Mesodermal cell (in vitro differentiated cells): ENCODE results near the gene GPR137B.

Source experiments
- H3K27ac ChIP-seq: 2 replicates; pipeline ENCODE4 v1.7.0; 2013; ENCODE audit warnings: mild to moderate bottlenecking, low read depth, low read length, moderate library complexity; ENCODE audit not compliant: severe bottlenecking
- H3K36me3 ChIP-seq: 2 replicates; pipeline ENCODE4 v1.7.1; 2013; ENCODE audit warnings: mild to moderate bottlenecking, low read length, moderate library complexity; ENCODE audit not compliant: control insufficient read depth, insufficient read depth
- H3K4me1 ChIP-seq: one replicate; pipeline ENCODE4 v1.7.1; 2013; ENCODE audit warnings: mild to moderate bottlenecking, low read length; ENCODE audit not compliant: insufficient read depth, control insufficient read depth, poor library complexity, severe bottlenecking
- H3K4me3 ChIP-seq: 2 replicates; pipeline ENCODE4 v1.7.0; 2013; ENCODE audit warnings: low read length, control low read depth, mild to moderate bottlenecking; ENCODE audit not compliant: insufficient read depth, poor library complexity, severe bottlenecking; ENCODE audit errors: extremely low read depth
- H3K9me3 ChIP-seq: 2 replicates; pipeline ENCODE4 v1.7.1; 2013; ENCODE audit warnings: mild to moderate bottlenecking, low read length, moderate library complexity; ENCODE audit not compliant: control insufficient read depth
- WGBS, 2 experiments: methylation state at CpG; one replicate each; pipeline ENCODE4 v1.1.5; 2013; ENCODE audit warnings: missing lambda C conversion rate in 2 of 2; ENCODE audit not compliant: insufficient coverage in 2 of 2; 5-methylcytosine and 5-hydroxymethylcytosine counted together

The GPR137B gene

DNA sequence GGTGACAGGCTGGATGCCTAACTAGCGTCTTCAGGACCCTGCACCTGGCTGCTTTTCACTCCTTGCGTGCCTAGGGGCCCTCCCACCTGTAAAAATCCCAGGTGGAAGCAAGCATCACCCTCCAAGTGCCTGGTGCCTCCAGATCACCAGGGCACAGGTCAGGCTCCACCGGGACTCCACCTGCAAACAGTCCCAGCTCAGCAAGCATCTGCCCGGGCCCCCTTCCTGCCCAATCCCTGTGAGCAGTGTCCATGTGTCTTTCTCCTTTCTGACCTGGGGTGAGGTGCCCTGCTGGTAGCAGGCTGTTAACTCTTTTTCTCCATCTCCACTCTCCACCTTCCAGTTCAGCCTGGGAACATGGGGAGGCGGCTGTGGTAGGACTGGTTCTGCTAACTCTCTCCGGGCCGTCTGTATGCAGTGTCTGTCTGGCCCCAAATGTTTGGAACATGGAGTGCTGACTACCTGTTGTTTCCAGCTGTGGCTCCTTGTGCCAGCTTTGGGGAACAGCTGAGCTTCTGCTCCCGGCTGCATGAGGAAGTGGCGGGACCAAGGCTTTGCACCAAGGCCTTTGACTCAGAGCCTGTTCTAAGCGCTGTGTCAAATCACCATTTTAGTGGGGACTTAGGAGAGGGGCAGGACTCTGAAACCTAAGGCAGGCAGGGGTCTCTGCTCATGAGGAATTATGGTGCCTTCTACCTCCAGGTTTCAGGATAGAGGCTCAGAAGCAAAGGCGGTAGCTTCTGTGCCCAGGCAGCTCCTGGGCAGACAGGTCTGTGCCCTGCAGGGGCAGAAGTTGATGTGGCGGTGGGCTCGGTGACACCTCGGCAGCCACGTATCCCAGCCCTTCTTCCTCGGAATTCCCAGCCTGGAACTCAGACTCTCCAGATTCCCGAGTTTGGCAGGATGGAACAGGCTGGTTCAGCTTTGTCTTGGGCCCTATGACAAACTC, 5.5 kb downstream of the GPR137B start:
- 90 to 92% methylated on average over 17 of the region's 17 CpGs for WGBS, 2 experiments
- H3K36me3 ChIP-seq, result no peaks in the 10 kb centered on the region
- H3K4me3 ChIP-seq, result no peak overlapping the region
- no peak overlapping the region for H3K27ac ChIP-seq
- H3K9me3 ChIP-seq, result no peaks in the 10 kb centered on the region
- H3K4me1 ChIP-seq, result peaks cover 8% of the 10 kb centered on the region

DNA sequence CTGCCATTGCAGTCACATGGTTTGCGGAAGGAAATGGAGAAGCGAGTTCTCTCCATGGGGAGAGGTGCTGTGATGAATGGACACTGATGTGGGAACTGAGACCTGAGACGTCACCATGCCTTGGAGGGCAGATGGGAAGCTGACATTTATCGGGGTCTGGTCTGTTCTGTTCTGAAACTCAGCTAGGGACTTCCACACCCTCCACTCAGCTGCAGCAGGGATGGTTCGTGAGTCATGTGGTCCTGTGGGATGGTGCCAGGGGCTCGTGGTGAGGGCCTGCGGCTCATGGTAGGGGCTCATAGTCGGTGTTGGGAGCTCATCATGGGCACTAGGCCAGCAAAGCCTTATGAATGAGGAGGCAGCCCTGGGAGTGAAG, 6.1 kb downstream of the GPR137B start:
- H3K36me3 ChIP-seq, result no peaks in the 10 kb centered on the region
- H3K4me1 ChIP-seq, result peaks cover 8% of the 10 kb centered on the region
- H3K4me3 ChIP-seq, result no peak overlapping the region
- H3K9me3 ChIP-seq, result no peaks in the 10 kb centered on the region
- no peak overlapping the region for H3K27ac ChIP-seq
- WGBS, 2 experiments, result 97 to 98% methylated on average over 6 to 8 of the region's 8 CpGs

DNA sequence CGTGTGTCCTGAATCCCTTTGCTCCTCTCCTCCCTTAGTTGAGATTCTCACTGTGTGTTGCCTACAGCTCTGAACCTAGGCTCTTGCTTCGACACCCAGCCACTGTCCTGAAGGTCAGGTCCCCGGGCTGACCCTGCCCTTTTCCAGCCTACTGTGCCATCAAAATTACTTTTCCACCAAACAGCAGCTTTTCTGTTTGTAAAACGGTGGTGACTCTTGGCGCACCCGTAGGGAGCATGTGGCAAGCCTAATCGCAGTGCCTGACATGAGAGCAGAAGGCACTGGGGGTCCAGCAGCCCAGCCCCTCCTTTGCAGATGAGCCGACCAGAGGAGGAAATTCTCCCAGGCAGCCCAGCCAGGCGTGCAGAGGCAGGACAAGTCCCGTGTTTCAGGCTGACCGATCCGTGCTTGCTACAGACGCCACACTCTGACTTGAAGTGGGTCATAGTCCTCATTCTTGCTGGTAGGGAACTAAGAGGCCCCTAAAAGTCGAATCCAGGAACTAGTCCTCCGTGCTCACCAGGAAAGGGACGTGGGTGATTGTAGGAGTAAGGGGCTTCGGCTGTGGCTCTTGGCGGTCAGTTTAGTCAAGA, 6.8 kb downstream of the GPR137B start:
- Histone ChIP-seq H3K36me3 (no peaks in the 10 kb centered on the region), H3K4me3 (no peak overlapping the region), H3K27ac (no peak overlapping the region), H3K9me3 (no peaks in the 10 kb centered on the region), H3K4me1 (peaks cover 6% of the 10 kb centered on the region)
- 85 to 87% methylated on average over 14 to 16 of the region's 18 CpGs for WGBS, 2 experiments

GRCh38 chr1:236149696-236150228, 7.4 kb downstream of the GPR137B start:
- Histone ChIP-seq H3K4me1 (peaks cover under 1% of the 10 kb centered on the region), H3K27ac (no peak overlapping the region), H3K9me3 (no peaks in the 10 kb centered on the region), H3K36me3 (no peaks in the 10 kb centered on the region), H3K4me3 (no peak overlapping the region)
- WGBS, 2 experiments, result 91 to 95% methylated on average over 9 to 10 of the region's 10 CpGs

GRCh38 chr1:236150311-236150955, 8.1 kb downstream of the GPR137B start:
- H3K9me3 ChIP-seq, result no peaks in the 10 kb centered on the region
- WGBS, 2 experiments, result 90 to 93% methylated on average over 15 to 17 of the region's 19 CpGs
- no peak overlapping the region for H3K4me3 ChIP-seq
- no peaks in the 10 kb centered on the region for H3K4me1 ChIP-seq
- H3K27ac ChIP-seq, result no peak overlapping the region
- no peaks in the 10 kb centered on the region for H3K36me3 ChIP-seq

GRCh38 chr1:236150986-236151385, 8.6 kb downstream of the GPR137B start:
- no peaks in the 10 kb centered on the region for H3K9me3 ChIP-seq
- no peak overlapping the region for H3K4me3 ChIP-seq
- no peak overlapping the region for H3K27ac ChIP-seq
- H3K36me3 ChIP-seq, result no peaks in the 10 kb centered on the region
- H3K4me1 ChIP-seq, result no peaks in the 10 kb centered on the region
- 82 to 89% methylated on average over 4 to 5 of the region's 5 CpGs for whole genome bisulfite sequencing, 2 experiments

DNA sequence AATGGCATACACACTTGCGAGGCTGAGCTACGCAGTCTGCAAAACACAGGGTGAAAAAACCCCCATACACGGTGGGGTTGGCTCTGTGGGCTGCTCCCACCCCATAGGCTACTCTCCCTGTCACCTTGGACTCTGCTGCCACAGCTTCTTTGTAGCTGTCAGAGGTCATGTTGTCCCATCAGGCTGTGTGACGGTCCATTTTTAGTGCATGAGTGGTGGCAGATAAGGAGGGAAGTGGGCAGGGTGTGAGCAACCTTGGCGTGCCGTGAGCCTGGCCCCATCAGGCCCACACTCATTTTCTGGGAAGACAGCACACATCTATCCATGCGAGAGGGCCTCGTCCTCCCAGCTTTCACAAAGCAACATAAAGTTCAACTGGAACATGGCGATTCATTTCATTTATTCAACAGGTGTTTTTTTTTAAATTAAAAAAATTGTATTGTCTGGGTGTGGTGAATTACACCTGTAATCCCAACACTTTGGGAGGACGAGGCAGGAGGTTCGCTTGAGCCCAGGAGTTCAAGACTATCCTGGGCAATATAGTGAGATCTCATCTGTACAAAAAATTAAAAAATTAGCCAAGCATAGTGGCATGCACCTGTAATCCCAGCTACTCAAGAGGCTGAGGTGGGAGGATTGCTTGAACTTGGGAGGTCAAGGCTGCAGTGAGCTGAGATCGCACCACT, 9.5 kb downstream of the GPR137B start:
- H3K27ac ChIP-seq, result no peak overlapping the region
- WGBS, 2 experiments, result 92 to 94% methylated on average over 7 to 9 of the region's 12 CpGs
- no peaks in the 10 kb centered on the region for H3K9me3 ChIP-seq
- no peaks in the 10 kb centered on the region for H3K36me3 ChIP-seq
- H3K4me3 ChIP-seq, result no peak overlapping the region
- no peaks in the 10 kb centered on the region for H3K4me1 ChIP-seq

- Histone ChIP-seq H3K27ac (no peak overlapping the region), H3K9me3 (no peaks in the 10 kb centered on the region), H3K36me3 (no peaks in the 10 kb centered on the region), H3K4me3 (no peak overlapping the region), H3K4me1 (no peaks in the 10 kb centered on the region)
- 89 to 92% methylated on average over 12 to 13 of the region's 13 CpGs for WGBS, 2 experiments
Observed at GRCh38 chr1:236154126-236154525, 11.8 kb downstream of the GPR137B start.

DNA sequence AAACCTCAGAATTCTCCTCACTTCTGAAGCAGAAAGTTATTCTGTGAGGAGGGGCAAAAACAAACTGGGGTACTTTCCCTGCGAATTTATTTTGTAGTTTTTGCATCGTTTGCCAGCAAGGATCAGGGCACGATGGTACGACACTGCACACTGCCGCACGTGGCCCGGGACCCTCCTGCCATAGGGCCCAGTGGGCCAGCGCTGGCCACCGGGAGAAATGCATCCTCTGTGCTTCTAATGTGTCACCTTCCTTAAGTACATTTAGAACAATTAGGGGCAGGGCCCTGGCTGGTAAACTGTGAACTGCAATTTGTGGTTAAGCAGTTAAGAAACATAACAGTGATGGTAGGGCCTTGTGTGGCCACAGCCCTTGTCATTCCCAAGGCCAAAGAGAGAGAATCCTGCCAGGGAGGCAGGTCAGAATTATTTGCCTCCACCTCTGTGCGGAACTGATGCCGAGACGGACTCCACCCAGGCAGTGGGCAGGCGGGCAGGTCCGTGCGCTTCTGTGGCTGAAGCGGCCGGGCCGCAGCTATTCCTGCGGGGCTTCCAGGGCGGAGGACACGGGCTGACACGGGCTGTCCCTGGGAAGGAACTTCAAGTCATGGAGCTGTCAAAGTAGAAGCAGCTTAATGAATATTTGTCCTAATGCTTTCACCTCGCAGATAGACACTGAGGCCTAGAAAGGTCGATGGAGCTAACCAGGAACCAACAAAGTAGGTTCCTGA, 12.5 kb downstream of the GPR137B start:
- Histone ChIP-seq H3K4me3 (no peak overlapping the region), H3K4me1 (no peaks in the 10 kb centered on the region), H3K27ac (no peak overlapping the region), H3K36me3 (no peaks in the 10 kb centered on the region), H3K9me3 (no peaks in the 10 kb centered on the region)
- 93 to 95% methylated on average over 22 to 24 of the region's 24 CpGs for WGBS, 2 experiments

DNA sequence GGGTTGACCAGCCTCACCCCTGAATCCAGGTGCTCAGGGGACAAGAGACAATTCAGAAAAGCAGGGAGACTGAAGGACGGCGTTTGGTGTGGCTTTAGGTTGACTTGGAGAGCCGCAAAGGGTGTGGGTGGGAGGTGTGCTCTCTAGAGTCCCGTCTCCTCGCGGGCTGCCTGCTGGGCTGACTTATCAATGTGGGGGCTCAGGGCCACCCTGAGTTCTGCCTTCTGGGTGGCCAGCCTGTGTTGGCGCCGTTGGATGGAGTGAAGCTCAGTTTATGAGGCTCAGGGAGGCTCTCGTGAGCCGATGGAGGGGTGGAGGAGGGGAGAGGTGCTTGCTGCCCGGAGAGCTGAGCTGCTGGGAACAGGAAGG, 13.0 kb downstream of the GPR137B start:
- Histone ChIP-seq H3K27ac (no peak overlapping the region), H3K4me3 (no peak overlapping the region), H3K4me1 (no peaks in the 10 kb centered on the region), H3K9me3 (no peaks in the 10 kb centered on the region), H3K36me3 (no peaks in the 10 kb centered on the region)
- WGBS, 2 experiments, result 85 to 90% methylated on average over 7 to 10 of the region's 11 CpGs
